ENCODE measurements around the gene SREBF2. TPM values are rescaled to one million over a fixed set of nuclear protein-coding genes. Genes with fewer than 3 reads are reported as not detected.

The SREBF2 gene
- total RNA-seq, 2 experiments from 2014 or later: 167 to 312 TPM

DNA sequence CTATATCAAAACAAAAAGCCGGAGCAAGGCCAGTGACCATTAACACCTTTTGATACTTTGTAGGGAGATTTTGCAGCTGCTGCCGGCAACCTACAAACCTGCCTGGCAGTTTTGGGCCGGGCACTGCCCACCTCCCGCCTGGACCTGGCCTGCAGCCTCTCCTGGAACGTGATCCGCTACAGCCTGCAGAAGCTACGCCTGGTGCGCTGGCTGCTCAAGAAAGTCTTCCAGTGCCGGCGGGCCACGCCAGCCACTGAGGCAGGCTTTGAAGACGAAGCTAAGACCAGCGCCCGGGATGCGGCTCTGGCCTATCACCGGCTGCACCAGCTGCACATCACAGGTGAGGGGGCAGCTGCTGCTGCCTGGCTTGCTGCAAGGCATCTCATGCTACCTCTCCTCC lies 47.7 kb downstream of the SREBF2 start:
- ChIA-PET POLR2A (no interaction called here), CTCF (ENCODE audit: unreplicated experiment) (no interaction called here)
- H3K9me3 ChIP-seq (ENCODE audit: low read length): no peaks in the 10 kb centered on the region
- no TSS peak for BruUV-seq (replicated peaks)
- no peak overlapping the region for H3K4me3 ChIP-seq (ENCODE audit: low read depth, low read length, poor library complexity, severe bottlenecking)
- no peaks in the 10 kb centered on the region for H3K9me2 ChIP-seq (ENCODE audit: insufficient read depth, low read length)
- H3K27ac ChIP-seq (ENCODE audit: low read depth, low read length, poor library complexity, severe bottlenecking): no peak overlapping the region
- no peak for DNase-seq (ENCODE audit: low spot score)
- H3K36me3 ChIP-seq (ENCODE audit: insufficient read depth, low read length): peaks cover 100% of the 10 kb centered on the region
- no peak overlapping the region for H3K4me2 ChIP-seq (ENCODE audit: low read length)
- no peaks in the 10 kb centered on the region for H3K79me2 ChIP-seq (ENCODE audit: insufficient read depth, low read depth, low read length)
- H2AFZ ChIP-seq (ENCODE audit: low read length): no peak overlapping the region
- H3K4me1 ChIP-seq (ENCODE audit: insufficient read depth, low read length, poor library complexity, severe bottlenecking): peaks cover 15% of the 10 kb centered on the region
- intact Hi-C loops (cut with micrococcal nuclease; ENCODE audit: unreplicated experiment): no loop called here
- no peaks in the 10 kb centered on the region for H4K20me1 ChIP-seq (ENCODE audit: insufficient read depth, low read length)
- TF ChIP-seq, protein P1, sequence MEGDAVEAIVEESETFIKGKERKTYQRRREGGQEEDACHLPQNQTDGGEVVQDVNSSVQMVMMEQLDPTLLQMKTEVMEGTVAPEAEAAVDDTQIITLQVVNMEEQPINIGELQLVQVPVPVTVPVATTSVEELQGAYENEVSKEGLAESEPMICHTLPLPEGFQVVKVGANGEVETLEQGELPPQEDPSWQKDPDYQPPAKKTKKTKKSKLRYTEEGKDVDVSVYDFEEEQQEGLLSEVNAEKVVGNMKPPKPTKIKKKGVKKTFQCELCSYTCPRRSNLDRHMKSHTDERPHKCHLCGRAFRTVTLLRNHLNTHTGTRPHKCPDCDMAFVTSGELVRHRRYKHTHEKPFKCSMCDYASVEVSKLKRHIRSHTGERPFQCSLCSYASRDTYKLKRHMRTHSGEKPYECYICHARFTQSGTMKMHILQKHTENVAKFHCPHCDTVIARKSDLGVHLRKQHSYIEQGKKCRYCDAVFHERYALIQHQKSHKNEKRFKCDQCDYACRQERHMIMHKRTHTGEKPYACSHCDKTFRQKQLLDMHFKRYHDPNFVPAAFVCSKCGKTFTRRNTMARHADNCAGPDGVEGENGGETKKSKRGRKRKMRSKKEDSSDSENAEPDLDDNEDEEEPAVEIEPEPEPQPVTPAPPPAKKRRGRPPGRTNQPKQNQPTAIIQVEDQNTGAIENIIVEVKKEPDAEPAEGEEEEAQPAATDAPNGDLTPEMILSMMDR (conservative IDR thresholded peaks at IDR 0.05; ENCODE audit: low read length): no peak
- TF ChIP-seq EZH2phosphoT487 (IDR thresholded peaks at IDR 0.05; ENCODE audit: borderline replicate concordance, low read depth, low read length): no peak

DNA sequence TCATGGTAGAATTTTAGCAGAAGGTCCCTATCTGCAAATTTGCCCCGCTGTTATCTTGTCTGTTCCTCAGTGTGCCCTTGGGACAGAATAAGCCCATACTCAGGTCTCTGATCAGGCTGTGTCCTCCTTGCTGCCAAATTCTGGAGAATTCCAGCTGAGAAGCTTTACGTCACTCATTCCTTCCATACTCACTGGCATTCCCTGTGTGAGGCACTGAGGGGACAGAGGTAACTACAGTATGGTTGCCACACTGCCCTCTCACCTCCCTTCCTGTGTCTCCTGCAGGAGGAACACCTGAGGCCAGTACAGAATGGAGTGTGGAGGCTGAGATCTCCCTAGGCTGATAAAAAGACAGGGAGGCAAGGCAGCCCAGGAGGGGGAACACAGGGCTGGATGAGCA lies 50.5 kb downstream of the SREBF2 start:
- Histone ChIP-seq H2AFZ (ENCODE audit: low read length) (no peak overlapping the region), H3K79me2 (ENCODE audit: insufficient read depth, low read depth, low read length) (no peaks in the 10 kb centered on the region; the same call in 1 of the 2 replicates), H3K9me2 (ENCODE audit: insufficient read depth, low read length) (no peaks in the 10 kb centered on the region), H3K36me3 (ENCODE audit: insufficient read depth, low read length) (peaks cover 100% of the 10 kb centered on the region), H3K9me3 (ENCODE audit: low read length) (no peaks in the 10 kb centered on the region), H4K20me1 (ENCODE audit: insufficient read depth, low read length) (no peaks in the 10 kb centered on the region), H3K4me1 (ENCODE audit: insufficient read depth, low read length, poor library complexity, severe bottlenecking) (peaks cover 21% of the 10 kb centered on the region), H3K4me2 (ENCODE audit: low read length) (peak overlapping the region; percentile 10; the same call in 1 of the 2 replicates), H3K4me3 (ENCODE audit: low read depth, low read length, poor library complexity, severe bottlenecking) (no peak overlapping the region), H3K27ac (ENCODE audit: low read depth, low read length, poor library complexity, severe bottlenecking) (peak overlapping the region; percentile 39)
- ChIA-PET POLR2A (no interaction called here), CTCF (ENCODE audit: unreplicated experiment) (no interaction called here)
- intact Hi-C loops (cut with micrococcal nuclease; ENCODE audit: unreplicated experiment): no loop called here
- no peak for DNase-seq (ENCODE audit: low spot score)
- TF ChIP-seq EZH2phosphoT487 (IDR thresholded peaks at IDR 0.05; ENCODE audit: borderline replicate concordance, low read depth, low read length): no peak
- TF ChIP-seq, protein P1 (conservative IDR thresholded peaks at IDR 0.05; ENCODE audit: low read length): no peak
- BruUV-seq (replicated peaks): no TSS peak

GRCh38 chr22:41885116-41885515 lies 52.2 kb downstream of the SREBF2 start:
- ChIA-PET POLR2A (interaction anchor here (0.6 kb wide), 1 partner anchor 30 kb away, joined by 3 read pairs; no protein-coding TSS in a partner anchor), CTCF (ENCODE audit: unreplicated experiment) (interaction anchor here (0.5 kb wide), 1 partner anchor 138 kb away, joined by 4 read pairs; no protein-coding TSS in a partner anchor)
- Histone ChIP-seq H3K9me3 (ENCODE audit: low read length) (no peaks in the 10 kb centered on the region), H3K9me2 (ENCODE audit: insufficient read depth, low read length) (no peaks in the 10 kb centered on the region), H3K4me1 (ENCODE audit: insufficient read depth, low read length, poor library complexity, severe bottlenecking) (peaks cover 27% of the 10 kb centered on the region), H3K79me2 (ENCODE audit: insufficient read depth, low read depth, low read length) (no peaks in the 10 kb centered on the region; the same call in 1 of the 2 replicates), H3K4me2 (ENCODE audit: low read length) (no peak overlapping the region), H4K20me1 (ENCODE audit: insufficient read depth, low read length) (no peaks in the 10 kb centered on the region), H3K27ac (ENCODE audit: low read depth, low read length, poor library complexity, severe bottlenecking) (no peak overlapping the region), H2AFZ (ENCODE audit: low read length) (no peak overlapping the region), H3K36me3 (ENCODE audit: insufficient read depth, low read length) (peaks cover 100% of the 10 kb centered on the region), H3K4me3 (ENCODE audit: low read depth, low read length, poor library complexity, severe bottlenecking) (no peak overlapping the region)
- BruUV-seq (replicated peaks): no TSS peak
- DNase-seq (ENCODE audit: low spot score): no peak
- intact Hi-C loops (cut with micrococcal nuclease; ENCODE audit: unreplicated experiment): no loop called here
- TF ChIP-seq EZH2phosphoT487 (IDR thresholded peaks at IDR 0.05; ENCODE audit: borderline replicate concordance, low read depth, low read length): no peak
- TF ChIP-seq, protein P1 (conservative IDR thresholded peaks at IDR 0.05; ENCODE audit: low read length): no peak
